ENCODE data around the gene TSPAN11.

DNA sequence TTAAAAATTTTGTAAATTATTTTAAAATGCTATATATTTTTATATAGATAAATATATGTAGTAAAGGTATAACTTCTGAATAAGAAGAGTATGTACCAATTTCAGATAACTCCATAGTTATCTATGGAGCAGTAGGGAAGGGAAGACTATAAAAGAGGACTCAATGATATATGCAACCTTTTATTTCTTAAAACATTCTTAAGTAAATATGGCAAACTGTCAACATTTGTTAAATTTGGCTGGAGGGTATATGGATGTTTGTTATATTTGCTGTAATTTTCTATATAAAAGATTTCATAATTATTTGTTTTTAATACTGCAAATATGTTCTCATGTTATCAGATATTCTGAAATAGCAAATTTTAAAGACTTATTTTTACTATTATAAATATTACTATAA is 38.3 kb upstream of the TSPAN11 start:
- TF ChIP-seq POLR2A (IDR thresholded peaks at IDR 0.05; ENCODE audit: low read depth, low read length) (no peak), POLR2AphosphoS5 (IDR thresholded peaks at IDR 0.05; ENCODE audit: low read depth, low read length) (no peak)
